Peyer's patch (tissue), 4 donors: ENCODE data around the gene RLN1. TPM values are rescaled to one million over a fixed set of nuclear protein-coding genes. Genes with fewer than 3 reads are reported as not detected.

Experiments
- DNase-seq, 3 donors: peaks; one replicate each; pipeline ENCODE4 v3.0.0-alpha.2; 2017 to 2019
- H3K27ac ChIP-seq, 4 donors: fragments of 200-600 bp; sonication (generic); one replicate each; pipeline ENCODE4 v1.5.1; 2016 to 2019
- H3K27me3 ChIP-seq, 2 donors: fragments of 200-600 bp; sonication (generic); one replicate each; pipeline ENCODE4 v1.5.1; 2019
- H3K36me3 ChIP-seq, 3 donors: fragments of 200-600 bp; sonication (generic); one replicate each; pipeline ENCODE4 v1.5.1; 2016 to 2019
- H3K4me1 ChIP-seq, 4 donors: fragments of 200-600 bp; sonication (generic); one replicate each; pipeline ENCODE4 v1.5.1; 2016 to 2019
- H3K4me3 ChIP-seq, 4 donors: fragments of 200-600 bp; sonication (generic); 1 replicate in 3 of 4; 2 replicates in 1 of 4; pipeline ENCODE4 v1.5.1; 2016 to 2019; ENCODE audit warnings: mild to moderate bottlenecking in 1 of 4
- H3K9me3 ChIP-seq, 4 donors: fragments of 200-600 bp; sonication (generic); one replicate each; pipeline ENCODE4 v1.5.1; 2016 to 2019; ENCODE audit warnings: mild to moderate bottlenecking in 1 of 4
- POLR2A ChIP-seq, 2 donors: fragments of 450-650 bp; IDR thresholded peaks; one replicate each; pipeline ENCODE4 v1.5.1; 2017; ENCODE audit warnings: antibody characterized with exemption in 2 of 2, mild to moderate bottlenecking in 2 of 2, moderate library complexity in 2 of 2
- total RNA-seq, 4 donors: library from RNA; depleted of rRNA; stranded (reverse); fragments of >200 nt; gene quantifications; one replicate each; pipeline ENCODE4 v1.1.0, GENCODE V29; 2016
- TF ChIP-seq, protein P1 (sequence below), 6 experiments: fragments of 450-650 bp in 4 of 6; fragments of 200-600 bp in 2 of 6; sonication (generic) in 1 of 6; IDR thresholded peaks; one replicate each; pipeline ENCODE4 v1.5.1; 2017 to 2019; ENCODE audit warnings: antibody characterized with exemption in 6 of 6, mild to moderate bottlenecking in 3 of 6, moderate library complexity in 1 of 6

The RLN1 gene
- total RNA-seq, 4 donors from 2014 or later, result not detected

- DNase-seq, result no peak
- H3K4me3 ChIP-seq, result no peak overlapping the region
- no peak for TF ChIP-seq POLR2A (IDR thresholded peaks at IDR 0.05)
- TF ChIP-seq, protein P1, sequence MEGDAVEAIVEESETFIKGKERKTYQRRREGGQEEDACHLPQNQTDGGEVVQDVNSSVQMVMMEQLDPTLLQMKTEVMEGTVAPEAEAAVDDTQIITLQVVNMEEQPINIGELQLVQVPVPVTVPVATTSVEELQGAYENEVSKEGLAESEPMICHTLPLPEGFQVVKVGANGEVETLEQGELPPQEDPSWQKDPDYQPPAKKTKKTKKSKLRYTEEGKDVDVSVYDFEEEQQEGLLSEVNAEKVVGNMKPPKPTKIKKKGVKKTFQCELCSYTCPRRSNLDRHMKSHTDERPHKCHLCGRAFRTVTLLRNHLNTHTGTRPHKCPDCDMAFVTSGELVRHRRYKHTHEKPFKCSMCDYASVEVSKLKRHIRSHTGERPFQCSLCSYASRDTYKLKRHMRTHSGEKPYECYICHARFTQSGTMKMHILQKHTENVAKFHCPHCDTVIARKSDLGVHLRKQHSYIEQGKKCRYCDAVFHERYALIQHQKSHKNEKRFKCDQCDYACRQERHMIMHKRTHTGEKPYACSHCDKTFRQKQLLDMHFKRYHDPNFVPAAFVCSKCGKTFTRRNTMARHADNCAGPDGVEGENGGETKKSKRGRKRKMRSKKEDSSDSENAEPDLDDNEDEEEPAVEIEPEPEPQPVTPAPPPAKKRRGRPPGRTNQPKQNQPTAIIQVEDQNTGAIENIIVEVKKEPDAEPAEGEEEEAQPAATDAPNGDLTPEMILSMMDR (IDR thresholded peaks at IDR 0.05), result no peak
- no peak overlapping the region for H3K27ac ChIP-seq
- H3K27me3 ChIP-seq, result no peaks in the 10 kb centered on the region
- H3K36me3 ChIP-seq, result no peaks in the 10 kb centered on the region
- H3K4me1 ChIP-seq, result no peaks in the 10 kb centered on the region
- no peaks in the 10 kb centered on the region for H3K9me3 ChIP-seq
Observed at GRCh38 chr9:5357431-5358105, 17.9 kb upstream of the RLN1 start.

- no peak for DNase-seq
- Histone ChIP-seq H3K9me3 (no peaks in the 10 kb centered on the region), H3K27me3 (no peaks in the 10 kb centered on the region), H3K4me1 (no peaks in the 10 kb centered on the region), H3K27ac (no peak overlapping the region), H3K36me3 (no peaks in the 10 kb centered on the region), H3K4me3 (no peak overlapping the region)
- no peak for TF ChIP-seq POLR2A (IDR thresholded peaks at IDR 0.05)
- TF ChIP-seq, protein P1 (IDR thresholded peaks at IDR 0.05), result no peak
Observed at GRCh38 chr9:5355817-5356216, 16.1 kb upstream of the RLN1 start.

- Histone ChIP-seq H3K27me3 (no peaks in the 10 kb centered on the region), H3K36me3 (no peaks in the 10 kb centered on the region), H3K4me3 (no peak overlapping the region), H3K4me1 (no peaks in the 10 kb centered on the region), H3K9me3 (no peaks in the 10 kb centered on the region), H3K27ac (no peak overlapping the region)
- no peak for TF ChIP-seq POLR2A (IDR thresholded peaks at IDR 0.05)
- TF ChIP-seq, protein P1 (IDR thresholded peaks at IDR 0.05), result no peak
- DNase-seq, result no peak
Observed at GRCh38 chr9:5355226-5355625, 15.6 kb upstream of the RLN1 start.

GRCh38 chr9:5354184-5354583, 14.5 kb upstream of the RLN1 start:
- H3K27me3 ChIP-seq, result no peaks in the 10 kb centered on the region
- TF ChIP-seq, protein P1 (IDR thresholded peaks at IDR 0.05), result no peak
- TF ChIP-seq POLR2A (IDR thresholded peaks at IDR 0.05), result no peak
- H3K9me3 ChIP-seq, result no peaks in the 10 kb centered on the region
- no peak overlapping the region for H3K27ac ChIP-seq
- H3K36me3 ChIP-seq, result no peaks in the 10 kb centered on the region
- DNase-seq, result no peak
- no peaks in the 10 kb centered on the region for H3K4me1 ChIP-seq
- no peak overlapping the region for H3K4me3 ChIP-seq

- Histone ChIP-seq H3K9me3 (no peaks in the 10 kb centered on the region), H3K4me1 (no peaks in the 10 kb centered on the region), H3K4me3 (no peak overlapping the region), H3K27me3 (no peaks in the 10 kb centered on the region), H3K36me3 (no peaks in the 10 kb centered on the region), H3K27ac (no peak overlapping the region)
- DNase-seq, result no peak
- no peak for TF ChIP-seq POLR2A (IDR thresholded peaks at IDR 0.05)
- TF ChIP-seq, protein P1 (IDR thresholded peaks at IDR 0.05), result no peak
Observed at GRCh38 chr9:5352637-5353248, 13.1 kb upstream of the RLN1 start.
